ENCODE data around the gene TCF7L2. TPM values are rescaled to one million over a fixed set of nuclear protein-coding genes. Genes with fewer than 3 reads are reported as not detected.

The TCF7L2 gene
- total RNA-seq, 3 donors from 2014 or later: 33.1 to 44.2 (median 34.1) TPM

GRCh38 chr10:113160641-113161040 is 210.6 kb downstream of the TCF7L2 start:
- Histone ChIP-seq H3K4me1 (no peaks in the 10 kb centered on the region), H3K36me3 (no peaks in the 10 kb centered on the region), H3K27me3 (no peaks in the 10 kb centered on the region), H3K27ac (no peak overlapping the region), H3K4me3 (no peak overlapping the region), H3K9me3 (no peaks in the 10 kb centered on the region)
- TF ChIP-seq POLR2A (IDR thresholded peaks at IDR 0.05) (no peak), POLR2AphosphoS5 (IDR thresholded peaks at IDR 0.05) (no peak), CTCF (IDR thresholded peaks at IDR 0.05) (no peak)
- no peak for DNase-seq (ENCODE audit: low spot score in 2 of 2)
- intact Hi-C loops (cut with DNase I; ENCODE audit: low total_unique reads): no loop called here

- Histone ChIP-seq H3K36me3 (no peaks in the 10 kb centered on the region), H3K27me3 (no peaks in the 10 kb centered on the region), H3K4me1 (no peaks in the 10 kb centered on the region), H3K4me3 (no peak overlapping the region), H3K27ac (no peak overlapping the region), H3K9me3 (no peaks in the 10 kb centered on the region)
- intact Hi-C loops (cut with DNase I; ENCODE audit: low total_unique reads): no loop called here
- DNase-seq (ENCODE audit: low spot score in 2 of 2): no peak
- TF ChIP-seq CTCF (IDR thresholded peaks at IDR 0.05): no peak
- TF ChIP-seq POLR2A (IDR thresholded peaks at IDR 0.05): no peak
- no peak for TF ChIP-seq POLR2AphosphoS5 (IDR thresholded peaks at IDR 0.05)
These were observed 211.0 kb downstream of the TCF7L2 start for GRCh38 chr10:113161066-113161465.

DNA sequence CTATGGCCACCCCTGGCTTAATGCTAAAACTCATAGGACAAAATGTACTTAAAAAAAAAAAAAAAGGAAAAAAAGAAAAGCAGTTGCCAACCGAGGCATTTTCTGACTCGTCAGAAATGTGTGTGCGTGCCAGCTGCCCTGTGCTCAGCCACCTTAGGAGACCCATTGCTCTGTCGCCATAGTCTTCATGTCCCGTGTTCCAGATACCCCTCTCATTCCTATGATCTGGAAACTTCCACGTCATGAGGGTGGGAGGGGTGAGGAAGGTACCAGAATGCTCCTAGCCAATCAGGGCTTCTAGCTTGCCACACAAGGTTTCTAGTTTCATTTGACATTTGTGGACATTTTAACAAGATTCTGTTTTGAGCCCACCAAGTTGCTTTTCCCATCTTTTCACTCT is 212.9 kb downstream of the TCF7L2 start:
- TF ChIP-seq POLR2AphosphoS5 (IDR thresholded peaks at IDR 0.05): no peak
- TF ChIP-seq CTCF (IDR thresholded peaks at IDR 0.05): no peak
- no peak for TF ChIP-seq POLR2A (IDR thresholded peaks at IDR 0.05)
- H3K27me3 ChIP-seq: no peaks in the 10 kb centered on the region
- H3K27ac ChIP-seq: no peak overlapping the region
- no peak overlapping the region for H3K4me3 ChIP-seq
- no peaks in the 10 kb centered on the region for H3K36me3 ChIP-seq
- H3K9me3 ChIP-seq: no peaks in the 10 kb centered on the region
- H3K4me1 ChIP-seq: no peaks in the 10 kb centered on the region
- intact Hi-C loops (cut with DNase I; ENCODE audit: low total_unique reads): no loop called here
- DNase-seq (ENCODE audit: low spot score in 2 of 2): no peak

DNA sequence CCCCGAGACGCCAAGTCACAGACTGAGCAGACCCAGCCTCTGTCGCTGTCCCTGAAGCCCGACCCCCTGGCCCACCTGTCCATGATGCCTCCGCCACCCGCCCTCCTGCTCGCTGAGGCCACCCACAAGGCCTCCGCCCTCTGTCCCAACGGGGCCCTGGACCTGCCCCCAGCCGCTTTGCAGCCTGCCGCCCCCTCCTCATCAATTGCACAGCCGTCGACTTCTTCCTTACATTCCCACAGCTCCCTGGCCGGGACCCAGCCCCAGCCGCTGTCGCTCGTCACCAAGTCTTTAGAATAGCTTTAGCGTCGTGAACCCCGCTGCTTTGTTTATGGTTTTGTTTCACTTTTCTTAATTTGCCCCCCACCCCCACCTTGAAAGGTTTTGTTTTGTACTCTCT is 215.6 kb downstream of the TCF7L2 start:
- H3K9me3 ChIP-seq: no peaks in the 10 kb centered on the region
- H3K4me3 ChIP-seq: no peak overlapping the region
- no peak for DNase-seq (ENCODE audit: low spot score in 2 of 2)
- no peaks in the 10 kb centered on the region for H3K27me3 ChIP-seq
- intact Hi-C loops (cut with DNase I; ENCODE audit: low total_unique reads): no loop called here
- no peaks in the 10 kb centered on the region for H3K4me1 ChIP-seq
- no peaks in the 10 kb centered on the region for H3K36me3 ChIP-seq
- H3K27ac ChIP-seq: no peak overlapping the region
- TF ChIP-seq POLR2A (IDR thresholded peaks at IDR 0.05): no peak
- no peak for TF ChIP-seq CTCF (IDR thresholded peaks at IDR 0.05)
- TF ChIP-seq POLR2AphosphoS5 (IDR thresholded peaks at IDR 0.05): no peak

GRCh38 chr10:113167702-113168101 is 217.7 kb downstream of the TCF7L2 start:
- intact Hi-C loops (cut with DNase I; ENCODE audit: low total_unique reads): no loop called here
- Histone ChIP-seq H3K4me3 (no peak overlapping the region), H3K9me3 (no peaks in the 10 kb centered on the region), H3K27me3 (no peaks in the 10 kb centered on the region), H3K36me3 (no peaks in the 10 kb centered on the region), H3K27ac (no peak overlapping the region), H3K4me1 (no peaks in the 10 kb centered on the region)
- no peak for TF ChIP-seq POLR2A (IDR thresholded peaks at IDR 0.05)
- no peak for TF ChIP-seq CTCF (IDR thresholded peaks at IDR 0.05)
- TF ChIP-seq POLR2AphosphoS5 (IDR thresholded peaks at IDR 0.05): no peak
- DNase-seq (ENCODE audit: low spot score in 2 of 2): no peak
